Activated naive CD4-positive, alpha-beta T cell treated with anti-CD3 and anti-CD28 coated beads, Interleukin-2, amount 50 U/mL, for 24 hours (primary cell): ENCODE data around the gene MAP3K21.

ENCODE experiments used
- H3K27ac Mint-ChIP-seq: one replicate; pipeline ENCODE4 v1.8.0; 2021; ENCODE audit warnings: mild to moderate bottlenecking, mixed read lengths
- H3K27me3 Mint-ChIP-seq: one replicate; pipeline ENCODE4 v1.8.0; 2021; ENCODE audit warnings: mixed read lengths
- H3K36me3 Mint-ChIP-seq: one replicate; pipeline ENCODE4 v1.8.0; 2021; ENCODE audit warnings: mixed read lengths
- H3K4me1 Mint-ChIP-seq: one replicate; pipeline ENCODE4 v1.8.0; 2021; ENCODE audit warnings: mixed read lengths
- H3K4me3 Mint-ChIP-seq: one replicate; pipeline ENCODE4 v1.8.0; 2021; ENCODE audit warnings: mild to moderate bottlenecking, mixed read lengths
- H3K9me3 Mint-ChIP-seq: one replicate; pipeline ENCODE4 v1.8.0; 2021; ENCODE audit warnings: mixed read lengths

The MAP3K21 gene

DNA sequence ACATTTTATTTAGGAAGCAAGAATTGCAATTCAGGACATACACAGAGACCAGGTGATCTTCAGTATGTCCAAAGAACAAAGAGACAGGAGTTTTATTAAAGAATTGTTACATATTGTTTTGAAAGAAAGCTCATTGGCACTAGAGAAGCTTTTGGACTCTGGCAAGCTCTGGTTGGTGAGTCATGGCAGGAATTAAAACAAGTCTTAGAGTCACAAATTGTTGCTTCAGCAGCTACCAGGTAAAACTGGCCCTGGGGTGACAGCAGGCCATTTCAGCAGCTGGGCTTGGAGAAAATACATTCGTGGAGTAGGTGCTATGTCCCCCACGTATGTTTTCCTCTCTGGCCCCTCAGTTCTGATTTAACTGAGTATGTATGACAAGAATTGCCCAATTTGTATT is 58.8 kb downstream of the MAP3K21 start:
- no peaks in the 10 kb centered on the region for H3K4me1 Mint-ChIP-seq
- no peak overlapping the region for H3K4me3 Mint-ChIP-seq
- peaks cover 6% of the 10 kb centered on the region for H3K27me3 Mint-ChIP-seq
- H3K36me3 Mint-ChIP-seq = peaks cover 5% of the 10 kb centered on the region
- no peak overlapping the region for H3K27ac Mint-ChIP-seq
- no peaks in the 10 kb centered on the region for H3K9me3 Mint-ChIP-seq

DNA sequence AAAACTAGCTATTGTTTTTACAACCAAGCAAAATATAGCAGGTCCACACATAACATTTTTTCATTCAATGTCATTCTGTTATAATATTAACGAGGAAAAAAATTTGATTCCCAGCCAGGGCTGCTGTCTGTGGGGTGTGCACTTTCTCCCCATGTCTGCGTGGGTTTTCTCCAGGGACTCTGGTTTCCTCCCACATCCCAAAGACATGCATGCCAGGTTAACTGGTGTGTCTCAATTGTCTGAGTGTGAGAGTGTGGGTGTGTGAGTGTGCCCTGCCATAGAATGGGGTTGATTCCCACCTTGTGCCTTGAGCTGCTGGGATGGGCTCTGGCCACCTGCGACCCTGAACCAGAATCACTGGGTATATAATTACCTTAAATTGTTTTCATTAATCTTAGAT is 60.1 kb downstream of the MAP3K21 start:
- Mint-ChIP-seq H3K4me1 (no peaks in the 10 kb centered on the region), H3K36me3 (peaks cover 5% of the 10 kb centered on the region), H3K27me3 (peaks cover 8% of the 10 kb centered on the region), H3K27ac (no peak overlapping the region), H3K9me3 (no peaks in the 10 kb centered on the region), H3K4me3 (no peak overlapping the region)

DNA sequence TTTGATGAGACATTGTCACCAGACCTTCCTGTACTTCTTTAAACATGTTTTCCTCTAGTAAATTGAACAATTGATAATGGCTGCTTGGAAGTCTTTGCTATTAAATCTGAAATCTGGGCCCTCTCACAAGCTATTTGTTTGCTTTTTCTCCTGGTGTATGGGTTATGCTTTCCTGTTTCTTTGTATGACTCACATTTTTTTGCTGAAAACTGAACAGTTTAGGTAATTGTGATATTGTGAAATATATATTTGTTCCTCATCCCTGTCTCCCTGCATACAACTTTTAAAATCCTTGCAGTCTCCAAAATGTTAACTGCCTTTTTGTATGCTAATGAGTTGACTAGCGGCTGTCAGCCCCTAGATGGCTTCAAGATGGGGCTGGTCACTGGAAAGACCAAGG is 61.6 kb downstream of the MAP3K21 start:
- Mint-ChIP-seq H3K4me3 (no peak overlapping the region), H3K27ac (no peak overlapping the region), H3K36me3 (no peaks in the 10 kb centered on the region), H3K4me1 (no peaks in the 10 kb centered on the region), H3K9me3 (no peaks in the 10 kb centered on the region), H3K27me3 (peaks cover 12% of the 10 kb centered on the region)

- H3K27ac Mint-ChIP-seq = no peak overlapping the region
- peaks cover 12% of the 10 kb centered on the region for H3K27me3 Mint-ChIP-seq
- H3K36me3 Mint-ChIP-seq = no peaks in the 10 kb centered on the region
- H3K4me3 Mint-ChIP-seq = no peak overlapping the region
- no peaks in the 10 kb centered on the region for H3K4me1 Mint-ChIP-seq
- H3K9me3 Mint-ChIP-seq = no peaks in the 10 kb centered on the region
Observed at GRCh38 chr1:233389893-233390292, 62.4 kb downstream of the MAP3K21 start.

DNA sequence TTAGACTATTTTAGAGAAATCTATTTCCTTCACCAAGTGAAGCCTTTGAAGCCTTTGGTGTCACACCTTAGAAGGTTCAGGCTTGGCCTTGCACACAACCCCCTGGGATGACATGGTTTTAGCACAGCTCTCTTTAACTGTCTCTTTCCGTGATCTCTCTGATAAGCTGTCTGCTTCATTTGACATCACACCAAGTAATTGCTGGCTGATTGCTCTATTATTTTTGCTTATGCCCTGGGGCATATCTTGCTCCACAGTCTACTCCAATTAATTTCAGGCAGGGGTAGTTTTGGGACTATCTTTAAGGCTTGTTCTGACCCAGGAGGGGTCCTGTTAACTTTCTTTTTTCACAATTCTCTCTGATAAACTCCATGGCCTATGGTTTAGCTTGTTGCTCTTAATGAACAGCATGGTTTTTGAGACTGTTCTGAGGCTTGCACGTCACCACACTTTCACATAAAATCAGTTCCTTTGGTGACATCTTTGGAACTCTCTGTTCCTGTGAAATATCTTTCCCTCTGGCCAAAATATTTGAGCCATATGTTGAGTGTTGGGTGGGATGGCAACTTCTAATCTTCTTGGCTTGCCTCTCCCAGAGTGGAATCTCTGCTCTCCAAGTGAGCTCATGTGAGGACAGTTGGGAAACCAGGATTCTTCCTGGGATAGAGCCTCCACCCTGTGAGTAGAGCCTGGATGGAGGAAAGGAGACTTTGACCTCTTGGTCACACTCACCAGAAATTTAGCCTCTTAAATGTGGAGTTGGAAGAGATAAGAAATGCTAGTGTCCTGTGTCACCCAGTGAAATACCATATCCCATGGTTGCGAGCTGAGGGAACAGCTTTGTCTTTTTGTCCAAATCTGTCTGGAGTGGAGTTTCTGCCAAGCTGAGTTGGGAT is 63.6 kb downstream of the MAP3K21 start:
- Mint-ChIP-seq H3K36me3 (no peaks in the 10 kb centered on the region), H3K27me3 (peaks cover 12% of the 10 kb centered on the region), H3K27ac (no peak overlapping the region)

GRCh38 chr1:233393084-233393840 is 65.7 kb downstream of the MAP3K21 start:
- Mint-ChIP-seq H3K4me3 (no peak overlapping the region), H3K9me3 (no peaks in the 10 kb centered on the region), H3K27me3 (peaks cover 19% of the 10 kb centered on the region), H3K36me3 (no peaks in the 10 kb centered on the region), H3K27ac (no peak overlapping the region), H3K4me1 (no peaks in the 10 kb centered on the region)

More for the DNA sequence above, 63.6 kb downstream of the MAP3K21 start:
- Mint-ChIP-seq H3K4me3 (no peak overlapping the region), H3K9me3 (no peaks in the 10 kb centered on the region), H3K4me1 (no peaks in the 10 kb centered on the region)

- Mint-ChIP-seq H3K4me3 (no peak overlapping the region), H3K9me3 (no peaks in the 10 kb centered on the region), H3K27me3 (peaks cover 19% of the 10 kb centered on the region), H3K27ac (no peak overlapping the region), H3K4me1 (no peaks in the 10 kb centered on the region), H3K36me3 (no peaks in the 10 kb centered on the region)
Observed at GRCh38 chr1:233393926-233394680, 66.6 kb downstream of the MAP3K21 start.

GRCh38 chr1:233394860-233395717 is 67.6 kb downstream of the MAP3K21 start:
- Mint-ChIP-seq H3K27me3 (peaks cover 19% of the 10 kb centered on the region), H3K4me3 (no peak overlapping the region), H3K36me3 (no peaks in the 10 kb centered on the region), H3K27ac (no peak overlapping the region), H3K4me1 (no peaks in the 10 kb centered on the region), H3K9me3 (no peaks in the 10 kb centered on the region)

GRCh38 chr1:233395863-233396646 is 68.5 kb downstream of the MAP3K21 start:
- Mint-ChIP-seq H3K9me3 (no peaks in the 10 kb centered on the region), H3K27me3 (peaks cover 18% of the 10 kb centered on the region), H3K27ac (no peak overlapping the region), H3K4me1 (no peaks in the 10 kb centered on the region), H3K4me3 (no peak overlapping the region), H3K36me3 (no peaks in the 10 kb centered on the region)

- Mint-ChIP-seq H3K4me3 (no peak overlapping the region), H3K4me1 (no peaks in the 10 kb centered on the region), H3K27me3 (peaks cover 10% of the 10 kb centered on the region), H3K9me3 (no peaks in the 10 kb centered on the region), H3K27ac (no peak overlapping the region), H3K36me3 (no peaks in the 10 kb centered on the region)
Observed at GRCh38 chr1:233406339-233406960, 78.9 kb downstream of the MAP3K21 start.

DNA sequence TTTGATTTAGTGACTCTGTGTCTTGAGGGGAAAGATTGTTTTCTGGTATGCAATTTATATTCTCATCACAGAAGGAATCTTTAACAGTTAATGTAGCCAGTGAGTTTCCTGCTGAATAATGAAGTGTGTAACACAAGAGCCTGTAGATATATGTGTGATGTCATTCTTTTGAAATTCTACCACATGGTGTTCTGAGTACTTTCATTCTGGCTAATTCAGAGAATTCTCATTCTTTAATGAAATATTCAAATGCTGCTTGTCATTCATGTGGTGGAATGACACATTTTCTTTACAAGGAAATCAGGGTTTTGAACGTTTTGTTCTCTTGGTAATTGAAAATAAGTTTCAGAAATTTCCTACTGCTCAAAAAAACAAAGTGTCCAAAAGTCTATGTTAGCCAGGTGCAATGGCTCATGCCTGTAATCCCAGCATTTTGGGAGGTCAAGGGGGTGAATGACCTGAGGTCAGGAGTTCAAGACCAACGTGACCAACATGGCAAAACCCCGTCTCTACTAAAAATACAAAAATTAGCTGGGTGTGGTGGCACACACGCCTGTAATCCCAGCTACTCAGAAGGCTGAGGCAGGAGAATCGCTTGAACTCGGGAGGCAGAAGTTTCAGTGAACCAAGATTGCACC is 79.6 kb downstream of the MAP3K21 start:
- H3K4me1 Mint-ChIP-seq = no peaks in the 10 kb centered on the region
- no peak overlapping the region for H3K4me3 Mint-ChIP-seq
- no peak overlapping the region for H3K27ac Mint-ChIP-seq
- no peaks in the 10 kb centered on the region for H3K36me3 Mint-ChIP-seq
- no peaks in the 10 kb centered on the region for H3K9me3 Mint-ChIP-seq
- H3K27me3 Mint-ChIP-seq = peaks cover 7% of the 10 kb centered on the region

DNA sequence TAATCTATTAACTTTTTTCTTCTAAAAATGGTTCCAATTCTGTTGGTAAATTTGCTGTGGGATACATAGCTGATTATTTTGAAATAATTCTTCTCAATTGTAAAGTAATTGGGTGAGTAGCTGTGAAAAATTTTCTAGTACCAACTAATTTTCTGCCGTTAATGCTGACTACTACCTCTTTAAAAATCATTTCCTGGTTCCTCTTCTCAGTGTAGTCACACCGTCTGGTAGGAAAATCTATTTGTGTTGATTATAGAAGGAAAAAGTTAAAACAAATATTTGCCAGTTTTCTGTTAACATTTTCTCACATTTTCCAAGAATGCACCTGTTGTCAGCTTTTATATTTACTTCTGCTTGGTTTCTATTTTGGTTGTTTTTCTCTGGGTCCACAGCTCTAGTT is 82.0 kb downstream of the MAP3K21 start:
- H3K4me3 Mint-ChIP-seq = no peak overlapping the region
- H3K27me3 Mint-ChIP-seq = peaks cover 1% of the 10 kb centered on the region
- no peaks in the 10 kb centered on the region for H3K36me3 Mint-ChIP-seq
- H3K4me1 Mint-ChIP-seq = no peaks in the 10 kb centered on the region
- no peak overlapping the region for H3K27ac Mint-ChIP-seq
- H3K9me3 Mint-ChIP-seq = no peaks in the 10 kb centered on the region

GRCh38 chr1:233410906-233411305 is 83.4 kb downstream of the MAP3K21 start:
- Mint-ChIP-seq H3K27me3 (peaks cover 4% of the 10 kb centered on the region), H3K9me3 (peaks cover 6% of the 10 kb centered on the region), H3K4me1 (no peaks in the 10 kb centered on the region), H3K4me3 (no peak overlapping the region), H3K27ac (no peak overlapping the region), H3K36me3 (no peaks in the 10 kb centered on the region)

GRCh38 chr1:233412812-233413211 is 85.3 kb downstream of the MAP3K21 start:
- Mint-ChIP-seq H3K4me3 (no peak overlapping the region), H3K4me1 (no peaks in the 10 kb centered on the region), H3K9me3 (peaks cover 6% of the 10 kb centered on the region), H3K27me3 (peaks cover 4% of the 10 kb centered on the region), H3K36me3 (no peaks in the 10 kb centered on the region), H3K27ac (no peak overlapping the region)
